GM19438 (cell line): ENCODE results near the gene SPO11.

ENCODE experiments used
- ATAC-seq: cut with Tn5 transposase; IDR thresholded peaks from one replicate; pipeline ENCODE4 v1.9.1; 2021; ENCODE audit warnings: low read depth; ENCODE audit not compliant: unreplicated experiment

Gene SPO11

DNA sequence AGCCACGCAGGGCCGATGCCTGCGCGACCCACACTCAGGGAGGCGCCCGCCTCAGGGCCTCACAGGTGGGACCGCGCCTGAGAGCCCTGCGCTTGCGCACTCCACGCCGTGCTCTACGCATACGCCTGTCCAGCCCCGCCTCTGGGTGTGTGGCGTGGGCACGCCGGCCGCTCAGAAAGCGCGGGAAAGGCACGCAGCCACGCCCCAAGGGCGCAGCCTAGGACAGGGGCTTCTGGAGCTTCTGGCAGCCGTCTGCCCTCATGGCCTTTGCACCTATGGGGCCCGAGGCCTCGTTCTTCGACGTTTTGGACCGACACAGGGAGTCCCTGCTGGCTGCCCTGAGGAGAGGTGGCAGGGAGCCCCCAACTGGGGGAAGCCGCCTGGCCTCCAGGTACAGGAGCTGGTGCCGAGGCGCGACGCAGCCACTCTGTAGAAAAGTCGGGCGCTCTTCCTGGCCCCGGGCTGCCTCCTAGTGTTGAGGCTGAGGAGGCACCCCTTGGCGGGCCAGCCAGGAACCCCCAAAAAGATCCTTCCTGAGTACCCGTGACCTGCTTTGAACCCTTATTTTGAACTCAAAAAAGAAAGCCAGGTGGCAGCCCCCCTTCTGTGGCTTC, at the start of gene SPO11:
TSS of gene SPO11 (plus strand) at position 196 of the 614 bp plus-strand sequence. CDS start at position 261, 65 bp downstream.
- ATAC-seq: no peak

DNA sequence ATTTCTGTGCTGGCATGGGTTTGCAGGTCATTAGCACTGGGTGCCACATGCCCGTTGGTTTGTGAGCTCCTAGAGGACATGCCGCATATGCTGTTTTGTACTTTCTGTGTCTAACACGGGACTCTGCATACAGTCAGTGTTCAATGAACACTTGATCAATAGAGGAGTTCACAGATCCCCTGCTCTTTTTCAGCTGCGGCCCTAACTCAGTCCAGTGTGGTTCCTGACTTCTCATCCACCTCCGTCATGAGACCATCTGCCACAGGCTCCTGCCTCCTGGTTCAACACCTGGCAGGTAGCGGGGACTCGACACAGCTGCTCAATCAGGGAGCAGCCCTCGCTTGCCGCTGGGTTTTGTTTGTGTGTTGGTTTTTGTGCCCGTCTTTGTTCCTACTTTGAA, 49.4 kb upstream of the SPO11 start:
- ATAC-seq: no peak

DNA sequence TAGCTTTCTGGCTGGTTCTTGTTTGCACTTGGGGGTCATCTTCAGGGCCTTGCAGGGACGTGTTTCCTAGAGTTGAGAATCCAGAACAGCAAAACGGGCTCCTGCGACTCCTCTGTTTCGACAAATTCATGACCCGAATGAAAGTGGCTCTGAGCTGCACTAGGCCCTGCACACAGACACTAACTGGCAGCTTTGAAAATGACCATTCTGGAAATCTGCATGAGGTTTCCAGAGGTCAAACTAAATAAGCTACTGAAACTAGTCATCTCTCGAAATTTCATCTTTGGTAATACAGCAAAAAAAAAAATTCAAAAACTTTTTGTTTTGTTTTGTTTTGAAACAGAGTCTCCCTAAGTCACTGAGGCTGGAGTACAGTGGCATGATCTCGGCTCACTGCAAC, 47.7 kb upstream of the SPO11 start:
- ATAC-seq: no peak

- ATAC-seq: no peak
These were observed 46.8 kb upstream of the SPO11 start for GRCh38 chr20:57282670-57283361.

- no peak for ATAC-seq
These were observed 45.7 kb upstream of the SPO11 start for GRCh38 chr20:57283860-57284259.

- ATAC-seq: no peak
These were observed 42.4 kb upstream of the SPO11 start for GRCh38 chr20:57287007-57287880.

GRCh38 chr20:57287901-57288300, 41.7 kb upstream of the SPO11 start:
- ATAC-seq: no peak

GRCh38 chr20:57288651-57289277, 40.8 kb upstream of the SPO11 start:
- ATAC-seq: no peak

- no peak for ATAC-seq
These were observed 40.0 kb upstream of the SPO11 start for GRCh38 chr20:57289391-57290177.

DNA sequence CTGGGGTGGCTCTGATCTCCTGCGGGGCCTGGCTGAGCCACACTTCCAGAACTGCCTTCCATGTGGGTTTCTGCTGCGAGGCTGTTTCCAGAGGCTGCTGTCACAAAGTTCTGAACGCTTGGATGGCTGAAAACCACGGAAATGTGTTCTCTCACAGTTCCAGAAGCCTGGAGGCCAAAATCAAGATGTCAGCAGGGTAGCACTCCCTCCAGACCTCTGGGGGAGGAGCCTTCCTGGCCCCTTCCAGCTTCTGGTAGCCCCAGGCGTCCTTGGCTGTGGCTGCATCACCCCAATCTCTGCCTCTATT, 39.5 kb upstream of the SPO11 start:
- no peak for ATAC-seq

- ATAC-seq: no peak
These were observed 38.6 kb upstream of the SPO11 start for GRCh38 chr20:57291003-57291402.

GRCh38 chr20:57291694-57292093, 37.9 kb upstream of the SPO11 start:
- ATAC-seq: no peak

- no peak for ATAC-seq
These were observed 37.0 kb upstream of the SPO11 start for GRCh38 chr20:57292611-57293010.

- ATAC-seq: no peak
These were observed 35.6 kb upstream of the SPO11 start for GRCh38 chr20:57293995-57294394.

GRCh38 chr20:57294550-57294949, 35.1 kb upstream of the SPO11 start:
- ATAC-seq: no peak

GRCh38 chr20:57298457-57298856, 31.1 kb upstream of the SPO11 start:
- no peak for ATAC-seq

- no peak for ATAC-seq
These were observed 28.6 kb upstream of the SPO11 start for GRCh38 chr20:57301026-57301425.

GRCh38 chr20:57306747-57307146, 22.9 kb upstream of the SPO11 start:
- no peak for ATAC-seq

GRCh38 chr20:57308451-57309271, 20.9 kb upstream of the SPO11 start:
- no peak for ATAC-seq
